K562 (cell line): Measurements from ENCODE around the gene ZCCHC8. TPM values are rescaled to one million over a fixed set of nuclear protein-coding genes. Genes with fewer than 3 reads are reported as not detected.

Source experiments
- ATAC-seq: fragments of 200-7000 bp; cut with Tn5 transposase; 3 replicates; pipeline ENCODE4 v1.9.1; 2020; ENCODE audit warnings: moderate library complexity
- BruUV-seq: library from RNA; stranded (reverse); fragments of 400-500 nt; replicated peaks from 2 replicates; lab custom pipeline; 2021; lab: Mats Ljungman, UMichigan
- CTCF ChIA-PET: fragments of 300-600 bp; formaldehyde crosslinking; extraction: SDS; loops from one replicate; lab custom pipeline; 2021; ENCODE audit warnings: low intra/inter-chr PET ratio; lab: Yijun Ruan, JAX
- POLR2A ChIA-PET: fragments of 300-600, 350-650 bp; sonication (Branson Sonifier 250); formaldehyde crosslinking; extraction: SDS; loops from one replicate; lab custom pipeline; 2021; ENCODE audit warnings: antibody characterized with exemption, inconsistent platforms; lab: Yijun Ruan, JAX
- DNase-seq, 4 experiments: peaks; one replicate each; pipeline versions ENCODE4 v3.0.0 to v3.0.0-alpha.2; 2011 to 2018; ENCODE audit warnings: low spot score in 3 of 4, mixed read lengths in 3 of 4; ENCODE audit errors: extremely low read depth in 1 of 4
- FAIRE-seq: peaks from 2 replicates; lab custom pipeline; 2011; peaks lifted over from hg19 to GRCh38; lab: Jason Lieb, UNC
- H2AFZ ChIP-seq: 2 replicates; pipeline ENCODE4 v1.6.0; 2011; ENCODE audit warnings: low read depth, low read length, control low read depth, inconsistent platforms
- H3K27ac ChIP-seq: fragments of 200-600 bp; 3 replicates; pipeline ENCODE4 v1.8.0; 2011; ENCODE audit warnings: low read depth, mild to moderate bottlenecking, control low read depth, inconsistent platforms, low read length, moderate library complexity, mixed read lengths; ENCODE audit errors: extremely low read depth
- H3K27me3 ChIP-seq, 2 experiments: fragments of 300-600 bp in 1 of 2; 2 replicates in 1 of 2; 3 replicates in 1 of 2; pipeline versions ENCODE4 v1.6.0 to v1.8.0; 2011; ENCODE audit warnings: inconsistent platforms in 2 of 2, low read length in 2 of 2, mild to moderate bottlenecking in 1 of 2, mixed read lengths in 1 of 2, moderate library complexity in 1 of 2; ENCODE audit not compliant: control insufficient read depth in 2 of 2, insufficient read depth in 2 of 2
- H3K36me3 ChIP-seq: fragments of 300-600 bp; 3 replicates; pipeline ENCODE4 v1.8.0; 2011; ENCODE audit warnings: mild to moderate bottlenecking, low read length, inconsistent platforms; ENCODE audit not compliant: control insufficient read depth, insufficient read depth
- H3K4me1 ChIP-seq, 2 experiments: fragments of 200-600 bp in 1 of 2; replicated peaks in 1 of 2; 2 replicates in 1 of 2; 3 replicates in 1 of 2; pipeline versions ENCODE4 v1.5.1 to v1.8.0; 2011; ENCODE audit warnings: inconsistent platforms in 2 of 2, low read length in 2 of 2, mild to moderate bottlenecking in 1 of 2, mixed read lengths in 1 of 2, moderate library complexity in 1 of 2; ENCODE audit not compliant: control insufficient read depth in 2 of 2, insufficient read depth in 2 of 2
- H3K4me2 ChIP-seq: 2 replicates; pipeline ENCODE4 v1.6.1; 2011; ENCODE audit warnings: low read length, control low read depth, inconsistent platforms, mixed read lengths; ENCODE audit not compliant: insufficient read depth
- H3K4me3 ChIP-seq: fragments of 200-600 bp; sonication (generic), shearing (Covaris generic); 2 replicates; pipeline ENCODE4 v1.5.1; 2016; ENCODE audit warnings: control low read depth, inconsistent platforms
- H3K79me2 ChIP-seq: fragments of 200-600 bp; 3 replicates; pipeline ENCODE4 v1.8.0; 2011; ENCODE audit warnings: low read length, inconsistent platforms; ENCODE audit not compliant: control insufficient read depth, insufficient read depth
- H3K9ac ChIP-seq, 2 experiments: 2 replicates each; pipeline versions ENCODE4 v1.6.0 to v1.6.1; 2011; ENCODE audit warnings: low read depth in 2 of 2, low read length in 2 of 2, control low read depth in 1 of 2, inconsistent platforms in 1 of 2, mild to moderate bottlenecking in 1 of 2, mixed read lengths in 1 of 2; ENCODE audit not compliant: insufficient read depth in 1 of 2
- H3K9me1 ChIP-seq: one replicate; pipeline ENCODE4 v1.6.0; 2011; ENCODE audit warnings: inconsistent platforms, mild to moderate bottlenecking, low read length, moderate library complexity; ENCODE audit not compliant: control insufficient read depth, insufficient read depth
- H3K9me3 ChIP-seq: replicated peaks from 2 replicates; pipeline ENCODE4 v1.5.1; 2011; ENCODE audit warnings: low read depth, low read length, inconsistent platforms; ENCODE audit not compliant: control insufficient read depth, insufficient read depth
- H4K20me1 ChIP-seq: replicated peaks from 2 replicates; pipeline ENCODE4 v1.6.1; 2011; ENCODE audit warnings: low read length, inconsistent platforms, mixed read lengths; ENCODE audit not compliant: control insufficient read depth, insufficient read depth
- C11orf30 ChIP-seq: fragments of 450-650 bp; IDR thresholded peaks from 2 replicates; pipeline ENCODE4 v1.6.1; 2016; ENCODE audit warnings: low read depth, mild to moderate bottlenecking
- CBFB ChIP-seq: sonication (generic); formaldehyde crosslinking; IDR thresholded peaks from 2 replicates; pipeline ENCODE4 v1.4.0; 2020; ENCODE audit warnings: mild to moderate bottlenecking, missing genetic modification reagents
- E2F1 ChIP-seq: sonication (generic); formaldehyde crosslinking; IDR thresholded peaks from 2 replicates; pipeline ENCODE4 v1.8.1; 2023; ENCODE audit warnings: mild to moderate bottlenecking, missing genetic modification reagents, moderate library complexity
- ETV6 ChIP-seq, 3 experiments: fragments of 150-350 bp in 1 of 3; sonication (generic) in 1 of 3; formaldehyde crosslinking in 1 of 3; IDR thresholded peaks; 2 replicates each; pipeline versions ENCODE4 v1.6.1 to v1.8.0; 2014 to 2022; ENCODE audit warnings: borderline replicate concordance in 2 of 3, low read depth in 2 of 3, antibody characterized with exemption in 1 of 3, low read length in 1 of 3, mild to moderate bottlenecking in 1 of 3, missing genetic modification reagents in 1 of 3
- HOMEZ ChIP-seq: fragments of 250-450 bp; sonication (Bioruptor Pico); IDR thresholded peaks from 2 replicates; pipeline ENCODE4 v1.4.0; 2020; ENCODE audit warnings: mild to moderate bottlenecking, moderate library complexity
- MAFG ChIP-seq: fragments of 450-650 bp; conservative IDR thresholded peaks from 2 replicates; pipeline ENCODE4 v1.6.1; 2016; ENCODE audit warnings: missing genetic modification characterization, missing compliant biosample characterization
- PPARD ChIP-seq: fragments of 250-450 bp; sonication (Bioruptor Pico); IDR thresholded peaks from 2 replicates; pipeline ENCODE4 v1.8.0; 2022; ENCODE audit warnings: inconsistent platforms, mild to moderate bottlenecking, moderate library complexity
- RBM34 ChIP-seq: fragments of 200-400 bp; formaldehyde crosslinking; IDR thresholded peaks from 2 replicates; pipeline ENCODE4 v1.6.1; 2018; ENCODE audit warnings: low read length, borderline replicate concordance; ENCODE audit not compliant: insufficient read depth
- ZKSCAN8 ChIP-seq: fragments of 200-800 bp; sonication (Bioruptor generic); IDR thresholded peaks from 2 replicates; pipeline ENCODE4 v1.6.1; 2016; ENCODE audit warnings: missing genetic modification characterization, missing compliant biosample characterization
- ZNF316 ChIP-seq: fragments of 450-650 bp; IDR thresholded peaks from 2 replicates; pipeline ENCODE4 v1.6.1; 2016
- ZNF511 ChIP-seq: sonication (generic); formaldehyde crosslinking; IDR thresholded peaks from 2 replicates; pipeline ENCODE4 v1.8.0; 2022; ENCODE audit warnings: mild to moderate bottlenecking, missing genetic modification reagents
- ZNF592 ChIP-seq: fragments of 450-650 bp; IDR thresholded peaks from 2 replicates; pipeline ENCODE4 v1.6.1; 2017; ENCODE audit warnings: antibody characterized with exemption, mild to moderate bottlenecking
- ZZZ3 ChIP-seq: fragments of 450-650 bp; IDR thresholded peaks from 2 replicates; pipeline ENCODE4 v1.6.1; 2016; ENCODE audit warnings: antibody characterized with exemption, mild to moderate bottlenecking, moderate library complexity
- WGBS: fragments of 100-300 bp; shearing (Covaris generic); methylation state at CpG from one replicate; pipeline ENCODE4 v1.1.6; 2016; ENCODE audit warnings: low coverage, mixed read lengths; ENCODE audit not compliant: insufficient coverage; ENCODE audit errors: missing lambda C conversion rate; 5-methylcytosine and 5-hydroxymethylcytosine counted together
- in situ Hi-C: fragments of 300-500 bp; cut with MboI; formaldehyde crosslinking; loops from 4 replicates; pipeline ENCODE4 v1.15.0; 2018; ENCODE audit warnings: inconsistent platforms, mixed read lengths
- intact Hi-C: fragments of 100-400 bp; cut with micrococcal nuclease; formaldehyde crosslinking; loops from 2 replicates; pipeline ENCODE4 v1.14.2; 2022
- polyA plus RNA-seq, 8 experiments: library from polyadenylated mRNA; depleted of rRNA in 4 of 8; stranded (reverse) in 5 of 8; unstranded in 3 of 8; fragments of >200 nt; fragmentation: Nextera tagmentation in 2 of 8; fragmentation: Illumina TruSeq in 1 of 8; extraction: Ambion mirVana in 2 of 8; extraction: Trizol in 1 of 8; gene quantifications; 2 replicates each; pipeline versions ENCODE4 v1.2.1 to v1.2.3, GENCODE V29; 2011 to 2014; ENCODE audit warnings: inconsistent platforms in 1 of 8, missing spikeins in 1 of 8
- total RNA-seq, 7 experiments: library from RNA; depleted of rRNA in 6 of 7; stranded (reverse); fragments of >200 nt in 6 of 7; fragmentation: Illumina TruSeq in 2 of 7; extraction: Trizol in 2 of 7; gene quantifications; 2 replicates each; pipeline versions ENCODE4 v1.2.1 to v1.2.3, GENCODE V29; 2011 to 2021; ENCODE audit warnings: low replicate concordance in 1 of 7

Gene ZCCHC8
- total and polyA plus RNA-seq, 9 of the 15 experiments (the other 6 are each of a cell fraction or from before 2014, with no cell fraction given) = 14.8 to 50.9 (median 34.1) TPM

GRCh38 chr12:122508163-122508562 lies 7.4 kb upstream of the ZCCHC8 start (continued):
- TF ChIP-seq ZNF511 (CRISPR knock-in tag) (no peak), HOMEZ (CRISPR knock-in tag) (no peak), ZZZ3 (no peak), RBM34 (no peak), PPARD (CRISPR knock-in tag) (no peak)
- TF ChIP-seq, all 486 proteins: peak for 0

- no TSS peak for BruUV-seq
- H3K4me2 ChIP-seq = no peak overlapping the region
- no peak for ATAC-seq
- DNase-seq = no peak
- H3K9me1 ChIP-seq = no peaks in the 10 kb centered on the region
- no peak overlapping the region for H2AFZ ChIP-seq
- intact Hi-C loops = no loop called here
- no peaks in the 10 kb centered on the region for H3K9me3 ChIP-seq
- ChIA-PET CTCF (no interaction called here), POLR2A (interaction anchor here (1.1 kb wide), 1 partner anchor 14 kb away, joined by 3 read pairs; no protein-coding TSS in a partner anchor)
- 86% methylated on average over 4 of the region's 5 CpGs for WGBS
- H3K27me3 ChIP-seq = no peaks in the 10 kb centered on the region
- in situ Hi-C loops = no loop called here
- H3K27ac ChIP-seq = no peak overlapping the region
- H4K20me1 ChIP-seq = no peaks in the 10 kb centered on the region
- H3K4me3 ChIP-seq = no peak overlapping the region
- H3K79me2 ChIP-seq = peaks cover 9% of the 10 kb centered on the region; the same call in 1 of the 3 replicates
- no peak overlapping the region for H3K9ac ChIP-seq
- no peak for FAIRE-seq
- peaks cover 0 to 3% of the 10 kb centered on the region in 2 experiments; a peak in 1 of 5 replicates for H3K4me1 ChIP-seq
- H3K36me3 ChIP-seq = peaks cover 84% of the 10 kb centered on the region
- TF ChIP-seq E2F1 (CRISPR knock-in tag) (no peak), ZNF316 (peak; percentile 68), ETV6 (IDR thresholded peaks at IDR 0.05; ENCODE audit: borderline replicate concordance in 1 of 2, low read depth in 2 of 2, low read length in 1 of 2) (no peak), ETV6 (CRISPR knock-in tag; IDR thresholded peaks at IDR 0.05; ENCODE audit: borderline replicate concordance) (no peak), CBFB (CRISPR knock-in tag) (no peak), ZNF592 (no peak), ZKSCAN8 (no peak), C11orf30 (0 out of 2 replicates have a peak, but pooled peaks have one; percentile 34), MAFG (tag) (0 out of 2 replicates have a peak, but pooled peaks have one; percentile 5)
Observed at GRCh38 chr12:122506393-122506938, 5.7 kb upstream of the ZCCHC8 start.
